Activated CD8-positive, alpha-beta memory T cell treated with anti-CD3 and anti-CD28 coated beads, Interleukin-2, amount 10 ng/mL, durations not matched to agents 7 days and 5 days (primary cell): ENCODE data around the gene SEC63. TPM values are rescaled to one million over a fixed set of nuclear protein-coding genes. Genes with fewer than 3 reads are reported as not detected.
"Not testable (repeated sequence)": the region's sequence is repeated elsewhere in the genome, so short reads cannot be mapped to it uniquely, and the experiment has no call there.

Experiments
- ATAC-seq: fragments of 150-1000 bp; cut with Tn5 transposase; one replicate; pipeline ENCODE4 v1.10.0; 2021; ENCODE audit warnings: moderate library complexity
- CTCF ChIA-PET: fragments of 350-600 bp; sonication (Branson Sonifier 250); formaldehyde crosslinking; loops from one replicate; lab custom pipeline; 2021; ENCODE audit warnings: antibody characterized with exemption; lab: Charles Lee
- DNase-seq: peaks from one replicate; pipeline ENCODE4 v3.0.0-alpha.2; 2020
- H3K27ac Mint-ChIP-seq: one replicate; pipeline ENCODE4 v1.8.0; 2021; ENCODE audit warnings: mild to moderate bottlenecking, mixed read lengths
- H3K27me3 Mint-ChIP-seq: one replicate; pipeline ENCODE4 v1.8.0; 2021; ENCODE audit warnings: mixed read lengths
- H3K36me3 Mint-ChIP-seq: one replicate; pipeline ENCODE4 v1.8.0; 2021; ENCODE audit warnings: mild to moderate bottlenecking, mixed read lengths
- H3K4me1 Mint-ChIP-seq: one replicate; pipeline ENCODE4 v1.8.0; 2021; ENCODE audit warnings: mixed read lengths
- H3K4me3 Mint-ChIP-seq: one replicate; pipeline ENCODE4 v1.8.0; 2021; ENCODE audit warnings: mild to moderate bottlenecking, moderate library complexity, mixed read lengths
- H3K9me3 Mint-ChIP-seq: one replicate; pipeline ENCODE4 v1.8.0; 2022; ENCODE audit warnings: low read depth, mixed read lengths
- total RNA-seq, 2 experiments: library from RNA; stranded (reverse); gene quantifications; one replicate each; pipeline ENCODE4 v1.2.3, GENCODE V29; 2021

SEC63 gene
- total RNA-seq, 2 experiments from 2014 or later = 55.6 to 79.8 TPM

DNA sequence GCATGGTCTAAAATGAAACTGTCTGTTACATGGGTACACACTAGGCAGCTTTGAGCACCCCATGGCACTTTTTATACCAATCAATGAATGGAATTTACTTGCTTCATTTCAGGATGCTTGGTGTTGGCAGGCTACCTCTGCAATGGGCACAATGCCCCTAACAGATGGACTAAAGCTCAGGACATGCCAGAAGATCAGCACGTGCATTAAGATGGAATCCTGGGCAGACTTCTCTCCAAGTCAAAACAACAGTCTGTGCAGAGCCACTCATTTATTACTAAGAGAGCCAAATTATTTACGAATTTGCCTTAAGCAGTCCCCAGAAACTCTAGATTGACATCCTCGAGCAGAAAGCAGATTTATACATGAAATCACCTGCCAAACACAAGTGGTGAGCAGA is 78.1 kb downstream of the SEC63 start:
- H3K27ac Mint-ChIP-seq = no peak overlapping the region
- H3K36me3 Mint-ChIP-seq = peaks cover 22% of the 10 kb centered on the region
- DNase-seq = no peak
- H3K4me3 Mint-ChIP-seq = no peak overlapping the region
- no peaks in the 10 kb centered on the region for H3K27me3 Mint-ChIP-seq
- CTCF ChIA-PET = interaction anchor here (2.0 kb wide), 1 partner anchor 13 kb away, joined by 9 read pairs; no protein-coding TSS in a partner anchor
- no peaks in the 10 kb centered on the region for H3K4me1 Mint-ChIP-seq
- no peak for ATAC-seq
- no peaks in the 10 kb centered on the region for H3K9me3 Mint-ChIP-seq

DNA sequence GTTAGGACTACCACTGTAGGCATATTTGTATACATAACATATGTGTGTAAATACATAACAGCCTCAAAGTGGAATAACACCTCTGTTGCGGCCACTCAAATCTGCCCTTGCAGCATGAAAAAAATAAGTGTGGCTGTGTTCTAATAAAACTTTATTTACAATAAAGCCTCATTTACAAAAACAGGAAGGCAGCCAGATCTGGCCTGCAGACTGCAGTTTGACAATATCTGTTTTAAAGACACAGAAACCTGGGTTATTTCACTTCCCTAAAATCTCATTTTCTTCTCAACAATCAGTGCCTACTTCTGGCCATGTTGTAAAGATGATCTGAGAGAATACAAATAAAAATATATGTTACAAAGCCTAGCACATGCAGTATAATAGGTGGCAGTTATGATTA is 80.0 kb downstream of the SEC63 start:
- no peak overlapping the region for H3K4me3 Mint-ChIP-seq
- H3K9me3 Mint-ChIP-seq = no peaks in the 10 kb centered on the region
- H3K4me1 Mint-ChIP-seq = no peaks in the 10 kb centered on the region
- no peaks in the 10 kb centered on the region for H3K27me3 Mint-ChIP-seq
- no peak overlapping the region for H3K27ac Mint-ChIP-seq
- CTCF ChIA-PET = no interaction called here
- DNase-seq (no peak), ATAC-seq (no peak)
- peaks cover 28% of the 10 kb centered on the region for H3K36me3 Mint-ChIP-seq

DNA sequence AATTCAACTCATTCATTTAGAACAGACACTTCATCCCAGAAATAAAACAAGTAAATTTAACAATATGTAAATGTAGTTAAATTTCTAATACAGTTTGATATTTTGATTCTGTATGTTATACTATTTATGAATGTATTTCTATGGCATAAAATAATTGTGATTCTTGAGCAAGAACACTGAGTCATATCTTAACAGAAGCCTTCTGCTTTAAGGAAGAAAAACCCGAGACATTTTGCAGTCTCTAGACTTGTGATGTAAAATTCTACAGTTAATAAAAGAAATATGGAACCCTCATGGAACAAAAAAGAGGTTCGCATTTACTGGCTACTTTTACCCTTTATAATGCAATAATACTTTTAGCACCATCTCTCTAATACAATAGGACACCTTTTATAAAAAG is 86.0 kb downstream of the SEC63 start:
- Mint-ChIP-seq H3K9me3 (no peaks in the 10 kb centered on the region), H3K4me1 (peaks cover 4% of the 10 kb centered on the region), H3K27ac (no peak overlapping the region), H3K36me3 (peaks cover 25% of the 10 kb centered on the region), H3K27me3 (no peaks in the 10 kb centered on the region), H3K4me3 (no peak overlapping the region)
- CTCF ChIA-PET = no interaction called here
- ATAC-seq (no peak), DNase-seq (no peak)

DNA sequence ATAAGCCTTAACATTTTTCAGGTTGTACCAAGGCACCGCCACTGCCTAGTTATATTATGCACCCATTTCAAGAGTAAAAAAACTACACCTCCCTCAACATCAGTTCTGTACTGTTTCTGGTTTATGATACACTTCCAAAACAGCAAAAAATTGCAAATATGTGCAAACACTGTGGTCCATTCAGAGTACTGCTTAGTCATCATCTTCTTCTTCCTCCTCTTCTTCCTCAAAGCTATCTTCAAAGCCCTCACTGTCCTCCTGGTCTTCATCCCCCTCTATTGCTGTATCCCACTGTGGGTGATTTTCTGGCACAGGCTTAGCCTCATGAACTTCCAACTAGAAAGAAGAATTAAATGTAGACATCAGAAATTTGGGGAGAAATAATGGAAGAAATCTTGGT is 86.5 kb downstream of the SEC63 start:
- peaks cover 25% of the 10 kb centered on the region for H3K36me3 Mint-ChIP-seq
- ATAC-seq, H3K27me3 Mint-ChIP-seq, DNase-seq, H3K27ac Mint-ChIP-seq, H3K4me3 Mint-ChIP-seq, H3K4me1 Mint-ChIP-seq, H3K9me3 Mint-ChIP-seq, CTCF ChIA-PET: not testable (repeated sequence)

DNA sequence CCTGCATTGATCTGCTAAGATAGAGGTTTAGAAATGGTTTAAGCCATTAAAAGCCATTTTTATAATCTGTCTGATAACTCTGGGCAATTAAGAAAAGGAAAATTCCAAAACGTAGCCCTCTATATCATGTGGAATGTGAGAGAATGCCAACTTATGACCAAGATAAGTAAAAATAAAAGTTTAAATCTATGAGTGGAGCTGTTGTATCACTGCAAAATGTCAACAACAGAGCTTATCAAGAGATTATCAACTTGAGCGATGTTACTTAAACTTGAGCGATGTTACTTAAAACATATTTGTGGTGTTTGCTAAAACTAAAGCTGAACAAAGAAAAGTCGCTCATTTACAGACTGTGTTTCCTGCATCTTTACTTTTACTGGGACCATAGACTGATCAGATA is 87.0 kb downstream of the SEC63 start:
- Mint-ChIP-seq H3K27me3 (no peaks in the 10 kb centered on the region), H3K27ac (no peak overlapping the region), H3K4me3 (no peak overlapping the region), H3K36me3 (peaks cover 24% of the 10 kb centered on the region), H3K9me3 (no peaks in the 10 kb centered on the region), H3K4me1 (peaks cover 4% of the 10 kb centered on the region)
- no peak for DNase-seq
- CTCF ChIA-PET = interaction anchor here (0.7 kb wide), 1 partner anchor 141 kb away, joined by 3 read pairs; no protein-coding TSS in a partner anchor
- no peak for ATAC-seq

DNA sequence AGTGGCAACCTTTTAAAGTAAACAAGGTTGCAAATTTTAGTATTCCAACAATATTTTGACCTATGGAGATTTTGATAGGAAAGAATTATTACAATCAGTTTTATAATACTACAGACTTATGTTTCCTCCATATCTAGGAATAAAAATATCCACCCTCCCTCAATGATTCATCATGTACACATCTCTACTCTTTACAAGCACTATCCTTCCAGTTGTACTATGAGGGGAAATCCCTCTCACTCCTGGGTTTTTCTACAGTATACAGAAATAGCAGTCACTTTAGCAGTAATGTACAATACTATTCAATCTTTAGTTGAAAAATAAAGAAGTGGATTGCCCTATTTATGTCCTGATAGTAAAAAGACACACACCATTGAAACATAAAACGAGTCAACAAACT is 87.6 kb downstream of the SEC63 start:
- DNase-seq (no peak), ATAC-seq (no peak)
- Mint-ChIP-seq H3K9me3 (no peaks in the 10 kb centered on the region), H3K27me3 (no peaks in the 10 kb centered on the region), H3K4me3 (no peak overlapping the region), H3K27ac (no peak overlapping the region), H3K4me1 (peaks cover 4% of the 10 kb centered on the region), H3K36me3 (peaks cover 21% of the 10 kb centered on the region)
- CTCF ChIA-PET = interaction anchor here (0.7 to 6.0 kb wide), 2 partner anchors 23 to 140 kb away, joined by 3 to 37 read pairs; no protein-coding TSS in a partner anchor

DNA sequence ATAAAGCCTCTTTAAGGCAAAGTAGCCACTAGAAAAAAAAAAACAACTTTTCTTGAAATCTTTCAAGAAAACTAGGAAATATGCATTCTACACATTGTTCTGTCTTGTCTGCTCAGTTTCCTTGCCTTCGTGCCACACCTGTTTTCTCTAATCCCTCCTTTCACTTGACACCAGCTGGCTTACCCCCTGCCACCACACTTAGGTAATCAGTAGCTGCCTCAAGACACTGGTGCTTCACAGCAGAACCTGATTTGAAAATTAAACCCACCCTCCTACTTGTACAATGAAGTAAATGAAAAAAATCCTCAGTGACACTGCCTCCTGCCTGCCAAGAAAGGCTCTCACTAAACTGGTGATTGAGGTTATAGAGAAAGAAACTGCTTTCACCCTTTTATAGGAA is 88.1 kb downstream of the SEC63 start:
- H3K4me3 Mint-ChIP-seq = no peak overlapping the region

DNA sequence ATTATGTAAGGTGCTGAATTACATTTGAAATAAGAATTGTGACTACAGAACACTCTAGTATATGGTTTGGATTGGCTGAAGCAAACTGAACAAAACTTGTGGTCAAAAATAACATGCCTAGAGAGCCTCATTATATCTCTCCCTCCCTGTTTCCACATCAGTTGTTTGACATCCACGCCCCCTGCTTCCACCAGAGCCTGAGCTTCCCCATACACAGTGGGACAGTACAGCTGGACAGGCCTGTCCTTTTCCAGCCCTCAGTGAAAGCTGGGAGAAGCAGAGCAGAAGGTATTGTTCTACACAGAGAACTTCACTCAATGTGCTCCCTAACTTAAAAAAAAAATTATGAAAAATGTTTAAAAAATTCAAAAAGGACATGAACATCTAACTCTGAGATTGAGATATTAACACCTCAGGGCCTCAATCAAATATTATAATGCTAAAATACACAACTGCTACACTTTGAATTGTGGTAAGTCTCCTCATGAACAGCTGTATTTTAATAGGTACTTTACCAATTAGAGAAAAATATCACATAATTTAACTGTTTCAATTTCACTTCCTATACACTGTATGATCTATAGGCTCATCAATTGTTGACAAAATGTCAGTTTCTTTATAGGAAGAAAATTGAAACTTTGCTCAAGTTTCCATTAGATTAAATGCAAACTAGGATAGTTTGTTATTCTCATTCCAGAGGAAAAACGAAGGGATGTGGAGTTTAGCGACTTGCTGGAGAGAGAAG is 89.0 kb downstream of the SEC63 start:
- no peaks in the 10 kb centered on the region for H3K27me3 Mint-ChIP-seq
- peaks cover 14% of the 10 kb centered on the region for H3K36me3 Mint-ChIP-seq
- no peaks in the 10 kb centered on the region for H3K9me3 Mint-ChIP-seq
- H3K4me3 Mint-ChIP-seq = no peak overlapping the region
- ATAC-seq (no peak), DNase-seq (no peak)
- H3K27ac Mint-ChIP-seq = no peak overlapping the region
- H3K4me1 Mint-ChIP-seq = peaks cover 4% of the 10 kb centered on the region
- CTCF ChIA-PET = interaction anchor here (0.8 to 6.0 kb wide), 9 partner anchors 15 to 659 kb away, joined by 3 to 40 read pairs (median 15); no protein-coding TSS in a partner anchor

More for the DNA sequence above, 88.1 kb downstream of the SEC63 start:
- peaks cover 4% of the 10 kb centered on the region for H3K4me1 Mint-ChIP-seq
- CTCF ChIA-PET = interaction anchor here (6.0 kb wide), 1 partner anchor 22 kb away, joined by 37 read pairs; no protein-coding TSS in a partner anchor
- peaks cover 18% of the 10 kb centered on the region for H3K36me3 Mint-ChIP-seq
- no peak overlapping the region for H3K27ac Mint-ChIP-seq
- ATAC-seq (no peak), DNase-seq (no peak)
- H3K27me3 Mint-ChIP-seq = no peaks in the 10 kb centered on the region
- H3K9me3 Mint-ChIP-seq = no peaks in the 10 kb centered on the region

DNA sequence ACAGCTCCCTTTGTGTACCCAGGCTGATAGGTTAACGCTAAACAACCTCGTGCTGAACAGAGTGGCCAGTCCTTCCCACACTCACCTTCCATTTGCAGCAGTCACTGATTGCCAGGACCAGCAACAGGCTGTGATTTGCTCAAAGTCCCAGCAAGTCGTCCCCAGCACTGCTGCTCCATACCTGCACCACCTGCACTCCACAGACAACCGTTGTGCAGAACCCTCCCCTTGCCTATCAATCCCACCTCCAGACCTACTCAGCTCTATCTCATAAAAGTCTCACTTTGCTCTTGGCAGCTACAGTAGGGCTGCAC is 90.7 kb downstream of the SEC63 start:
- H3K36me3 Mint-ChIP-seq = peaks cover 9% of the 10 kb centered on the region
- H3K27me3 Mint-ChIP-seq = no peaks in the 10 kb centered on the region
- no peak for DNase-seq
- H3K4me3 Mint-ChIP-seq = no peak overlapping the region
- peaks cover 4% of the 10 kb centered on the region for H3K4me1 Mint-ChIP-seq
- no peak overlapping the region for H3K27ac Mint-ChIP-seq
- peak; percentile 39 for ATAC-seq
- CTCF ChIA-PET = interaction anchor here (0.8 to 6.0 kb wide), 37 partner anchors 9 to 688 kb away, joined by 3 to 40 read pairs (median 4); no protein-coding TSS in a partner anchor
- no peaks in the 10 kb centered on the region for H3K9me3 Mint-ChIP-seq

DNA sequence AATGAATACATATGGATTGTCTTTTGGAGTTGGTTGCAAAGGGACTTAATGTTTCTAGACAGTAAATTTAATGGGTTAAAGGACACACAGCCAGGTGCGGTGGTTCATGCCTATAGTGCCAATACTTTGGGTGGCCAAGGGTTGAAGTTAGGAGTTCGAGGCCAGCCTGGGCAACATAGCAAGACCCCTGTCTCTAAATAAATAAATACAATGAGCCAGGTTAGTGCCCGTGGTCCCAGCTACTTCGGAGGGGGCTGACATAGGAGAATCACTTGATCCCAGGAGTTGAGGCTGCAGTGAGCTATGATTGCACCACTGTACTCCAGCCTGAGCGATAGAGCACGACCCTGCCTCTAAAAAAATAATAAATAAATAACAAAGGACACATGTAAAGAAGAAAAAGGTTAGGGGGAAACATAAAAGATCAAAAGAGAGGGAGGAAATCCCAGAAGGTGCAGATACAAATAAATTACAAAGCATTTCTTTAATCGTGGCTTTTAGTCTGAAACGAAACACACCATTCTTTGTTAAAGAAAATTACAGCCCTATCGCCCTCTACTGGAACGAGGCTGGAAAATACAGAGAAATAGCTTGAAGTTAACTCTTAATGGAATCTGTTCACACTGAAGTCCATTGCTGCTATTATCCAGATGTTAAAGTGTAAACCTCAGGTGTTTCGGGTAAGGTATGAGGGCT is 91.3 kb downstream of the SEC63 start:
- CTCF ChIA-PET = interaction anchor here (0.6 to 6.0 kb wide), 39 partner anchors 10 to 687 kb away, joined by 3 to 40 read pairs (median 4); no protein-coding TSS in a partner anchor
- ATAC-seq (peak; percentile 61), DNase-seq (peak; percentile 51)
- Mint-ChIP-seq H3K36me3 (peaks cover 9% of the 10 kb centered on the region), H3K9me3 (no peaks in the 10 kb centered on the region), H3K4me1 (peaks cover 4% of the 10 kb centered on the region), H3K27me3 (no peaks in the 10 kb centered on the region), H3K4me3 (no peak overlapping the region), H3K27ac (peak overlapping the region; percentile 5)

DNA sequence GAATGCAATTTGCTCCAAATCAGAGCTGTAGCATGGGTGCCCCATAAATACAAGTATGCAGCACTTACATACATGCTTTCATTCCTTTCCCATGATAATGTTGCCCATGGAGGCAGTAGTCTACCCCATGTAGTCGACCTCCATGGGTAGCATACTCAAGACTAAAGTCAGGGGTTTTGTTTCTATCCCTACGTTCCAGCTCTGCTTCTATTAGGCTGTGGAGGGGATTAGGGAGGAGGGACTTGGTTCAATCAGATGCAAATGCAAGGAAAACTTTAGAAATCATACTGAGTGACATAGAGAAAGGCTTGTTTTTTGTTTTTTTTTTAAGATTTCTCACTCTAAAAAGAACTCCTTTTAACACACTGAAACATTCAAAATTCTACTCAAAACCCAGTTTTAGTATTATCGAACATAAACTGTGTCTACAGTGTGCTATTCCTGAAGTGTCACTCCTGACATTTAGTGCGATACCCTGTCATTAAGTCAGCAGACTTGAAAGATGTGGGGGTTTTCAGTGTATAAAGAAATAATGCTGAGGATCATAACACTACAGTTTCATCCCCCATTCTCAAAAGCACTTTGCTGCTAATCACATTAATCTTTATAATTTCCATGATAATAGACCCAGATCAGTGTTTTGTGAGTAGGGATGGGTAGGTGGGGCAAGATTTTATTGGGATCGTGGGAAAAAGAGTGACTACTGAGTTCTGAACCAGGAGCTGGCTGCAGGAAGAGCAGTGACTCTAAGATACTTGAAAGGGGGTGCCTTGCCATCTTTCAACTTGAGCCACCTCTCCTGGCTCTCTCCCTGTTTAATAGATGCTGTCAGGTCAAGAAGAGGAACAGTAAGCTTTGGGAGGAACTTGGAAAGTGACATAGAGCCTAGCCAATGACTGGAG is 93.5 kb downstream of the SEC63 start:
- Mint-ChIP-seq H3K27me3 (no peaks in the 10 kb centered on the region), H3K9me3 (no peaks in the 10 kb centered on the region), H3K4me1 (no peaks in the 10 kb centered on the region), H3K27ac (no peak overlapping the region), H3K36me3 (peaks cover 1% of the 10 kb centered on the region), H3K4me3 (no peak overlapping the region)
- DNase-seq (no peak), ATAC-seq (no peak)
- CTCF ChIA-PET = interaction anchor here (0.7 to 6.0 kb wide), 3 partner anchors 17 to 831 kb away, joined by 3 to 37 read pairs (median 3); no protein-coding TSS in a partner anchor

DNA sequence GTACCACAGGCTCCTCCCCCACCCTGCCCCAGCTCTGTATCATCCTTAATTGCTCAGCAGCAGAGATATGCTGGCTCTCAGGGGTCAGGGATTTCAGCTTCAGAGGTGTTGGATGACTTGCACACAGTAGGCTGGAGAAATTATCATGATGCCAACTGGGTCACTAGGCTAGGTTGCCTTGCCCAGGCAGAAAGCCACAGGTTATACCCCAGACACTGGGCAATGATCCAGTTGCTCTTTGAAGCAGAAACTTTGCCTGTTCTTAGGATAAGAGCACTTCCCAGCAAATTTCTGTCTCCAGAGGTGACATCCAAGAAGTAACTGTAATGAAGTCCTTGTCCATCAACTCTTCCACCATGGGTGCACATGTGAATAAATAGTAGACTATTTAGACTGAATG is 95.6 kb downstream of the SEC63 start:
- Mint-ChIP-seq H3K4me1 (no peaks in the 10 kb centered on the region), H3K9me3 (no peaks in the 10 kb centered on the region), H3K36me3 (peaks cover 3% of the 10 kb centered on the region), H3K27me3 (no peaks in the 10 kb centered on the region), H3K27ac (no peak overlapping the region), H3K4me3 (no peak overlapping the region)
- ATAC-seq (no peak), DNase-seq (no peak)
- CTCF ChIA-PET = interaction anchor here (1.1 to 1.3 kb wide), 2 partner anchors 14 to 186 kb away, joined by 3 read pairs; no protein-coding TSS in a partner anchor

DNA sequence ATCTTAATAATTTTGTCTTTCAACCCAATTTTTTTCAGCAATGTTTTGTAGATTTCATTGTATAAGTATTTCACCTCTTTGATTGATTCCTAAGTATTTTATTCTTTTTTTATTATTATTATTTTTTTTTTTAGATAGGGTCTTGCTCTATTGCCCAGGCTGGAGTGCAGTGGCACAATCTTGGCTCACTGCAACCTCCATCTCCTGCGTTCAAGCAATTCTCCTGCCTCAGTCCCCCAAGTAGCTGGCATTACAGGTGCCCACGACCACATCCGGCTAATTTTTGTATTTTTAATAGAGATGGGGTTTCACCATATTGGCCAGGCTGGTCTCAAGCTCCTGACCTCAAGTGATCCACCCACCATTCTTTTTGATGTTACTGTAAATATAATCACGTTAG is 97.0 kb downstream of the SEC63 start:
- not testable (repeated sequence) for DNase-seq, H3K4me1 Mint-ChIP-seq, H3K36me3 Mint-ChIP-seq, H3K27ac Mint-ChIP-seq, H3K9me3 Mint-ChIP-seq, H3K27me3 Mint-ChIP-seq, ATAC-seq, H3K4me3 Mint-ChIP-seq
- CTCF ChIA-PET = interaction anchor here (1.2 kb wide), 1 partner anchor 12 kb away, joined by 5 read pairs; no protein-coding TSS in a partner anchor
